ENCODE results near the gene SYT7. TPM values are rescaled to one million over a fixed set of nuclear protein-coding genes. Genes with fewer than 3 reads are reported as not detected.

SYT7 gene
- total RNA-seq, 1 donor from 2014 or later: 93.6 TPM

DNA sequence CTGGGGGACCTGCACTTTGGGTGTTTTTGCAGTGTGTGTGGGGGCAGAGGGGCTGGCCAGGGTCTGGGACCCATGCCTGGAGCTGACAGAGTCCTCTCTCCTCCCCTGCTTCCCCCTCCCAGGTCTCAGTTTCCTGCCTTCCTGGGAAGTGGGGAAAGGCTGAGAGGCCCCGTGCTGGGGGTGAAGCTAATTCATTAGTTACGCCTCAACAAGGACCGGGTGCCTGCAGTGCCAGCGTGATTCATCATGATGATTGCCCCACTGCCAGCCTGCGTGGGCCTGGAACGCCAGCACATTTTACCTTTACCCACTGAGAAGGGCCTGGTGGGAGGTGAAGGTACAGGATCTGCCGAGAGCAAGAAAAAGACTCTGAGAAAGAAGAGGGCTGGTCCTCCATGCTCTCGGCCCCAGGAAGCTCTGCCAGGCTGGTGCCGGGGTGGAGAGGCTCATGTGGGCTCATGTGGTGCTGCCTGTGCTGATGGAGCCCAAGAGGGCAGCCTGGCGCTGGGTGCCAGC lies 75.2 kb downstream of the SYT7 start:
- DNase-seq: no peak
- TF ChIP-seq, protein P1, sequence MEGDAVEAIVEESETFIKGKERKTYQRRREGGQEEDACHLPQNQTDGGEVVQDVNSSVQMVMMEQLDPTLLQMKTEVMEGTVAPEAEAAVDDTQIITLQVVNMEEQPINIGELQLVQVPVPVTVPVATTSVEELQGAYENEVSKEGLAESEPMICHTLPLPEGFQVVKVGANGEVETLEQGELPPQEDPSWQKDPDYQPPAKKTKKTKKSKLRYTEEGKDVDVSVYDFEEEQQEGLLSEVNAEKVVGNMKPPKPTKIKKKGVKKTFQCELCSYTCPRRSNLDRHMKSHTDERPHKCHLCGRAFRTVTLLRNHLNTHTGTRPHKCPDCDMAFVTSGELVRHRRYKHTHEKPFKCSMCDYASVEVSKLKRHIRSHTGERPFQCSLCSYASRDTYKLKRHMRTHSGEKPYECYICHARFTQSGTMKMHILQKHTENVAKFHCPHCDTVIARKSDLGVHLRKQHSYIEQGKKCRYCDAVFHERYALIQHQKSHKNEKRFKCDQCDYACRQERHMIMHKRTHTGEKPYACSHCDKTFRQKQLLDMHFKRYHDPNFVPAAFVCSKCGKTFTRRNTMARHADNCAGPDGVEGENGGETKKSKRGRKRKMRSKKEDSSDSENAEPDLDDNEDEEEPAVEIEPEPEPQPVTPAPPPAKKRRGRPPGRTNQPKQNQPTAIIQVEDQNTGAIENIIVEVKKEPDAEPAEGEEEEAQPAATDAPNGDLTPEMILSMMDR (IDR thresholded peaks at IDR 0.05; ENCODE audit: partially characterized antibody, unreplicated experiment): no peak
- Mint-ChIP-seq H3K4me1 (ENCODE audit: low read depth, unreplicated experiment) (peaks cover 7% of the 10 kb centered on the region), H3K27me3 (ENCODE audit: unreplicated experiment) (peaks cover 6% of the 10 kb centered on the region), H3K36me3 (ENCODE audit: unreplicated experiment) (no peaks in the 10 kb centered on the region), H3K4me3 (ENCODE audit: unreplicated experiment) (no peak overlapping the region), H3K9me3 (ENCODE audit: unreplicated experiment) (peaks cover 8% of the 10 kb centered on the region), H3K27ac (ENCODE audit: unreplicated experiment) (no peak overlapping the region)

DNA sequence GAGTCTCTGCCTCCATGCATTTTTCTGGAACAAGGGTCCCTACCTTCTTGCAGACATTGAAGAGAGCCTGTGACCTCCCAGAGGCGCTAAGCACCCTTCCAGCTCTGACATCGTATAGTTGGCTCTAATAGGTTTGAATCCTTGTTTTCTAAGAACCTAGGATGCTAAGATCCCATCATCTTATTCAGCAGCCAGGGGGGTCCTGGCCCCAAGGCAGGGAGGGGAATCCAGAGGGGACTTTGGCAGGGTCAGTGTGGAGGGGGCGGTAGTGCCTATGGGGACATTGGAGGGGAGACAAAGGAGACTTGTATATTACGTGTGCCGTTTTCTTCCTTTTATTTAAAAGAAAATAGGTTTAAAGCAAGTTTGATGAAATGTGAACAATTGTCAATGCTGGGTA lies 75.8 kb downstream of the SYT7 start:
- Mint-ChIP-seq H3K27me3 (ENCODE audit: unreplicated experiment) (peaks cover 6% of the 10 kb centered on the region), H3K4me3 (ENCODE audit: unreplicated experiment) (no peak overlapping the region), H3K4me1 (ENCODE audit: low read depth, unreplicated experiment) (peaks cover 7% of the 10 kb centered on the region)

DNA sequence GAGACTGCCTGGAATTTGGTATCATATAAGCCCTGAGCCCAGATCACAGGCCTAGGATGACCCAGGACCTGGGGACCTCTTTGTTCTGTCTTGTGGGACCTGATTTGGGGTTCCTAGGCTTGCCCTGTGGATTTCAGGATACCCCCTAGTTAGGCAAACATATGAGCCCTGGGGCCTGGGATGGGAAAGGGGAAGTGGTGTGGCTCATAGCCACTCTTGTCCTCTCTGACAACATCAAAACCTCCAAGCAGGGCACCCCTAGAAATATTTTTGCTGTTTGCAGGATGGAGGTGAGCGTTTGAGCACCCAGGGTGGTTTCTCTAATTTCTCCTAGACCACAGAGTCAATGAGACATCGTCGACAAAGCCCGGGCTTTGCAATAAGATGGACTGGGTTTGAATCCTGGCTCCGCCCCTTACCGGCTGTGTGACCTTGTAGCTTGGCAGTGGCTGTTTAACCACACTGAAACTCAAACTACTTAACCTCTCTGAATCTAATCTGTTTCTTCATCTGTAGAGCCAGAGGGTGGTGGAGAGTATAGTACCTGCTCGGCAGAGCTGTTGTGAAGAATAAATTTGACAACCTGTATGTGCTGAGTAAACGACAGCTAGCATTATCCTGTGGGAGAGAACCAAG lies 77.6 kb downstream of the SYT7 start:
- Mint-ChIP-seq H3K27me3 (ENCODE audit: unreplicated experiment) (peaks cover 6% of the 10 kb centered on the region), H3K36me3 (ENCODE audit: unreplicated experiment) (no peaks in the 10 kb centered on the region), H3K27ac (ENCODE audit: unreplicated experiment) (no peak overlapping the region), H3K9me3 (ENCODE audit: unreplicated experiment) (peaks cover 12% of the 10 kb centered on the region), H3K4me3 (ENCODE audit: unreplicated experiment) (no peak overlapping the region), H3K4me1 (ENCODE audit: low read depth, unreplicated experiment) (peaks cover 9% of the 10 kb centered on the region)
- DNase-seq: no peak
- TF ChIP-seq, protein P1 (IDR thresholded peaks at IDR 0.05; ENCODE audit: partially characterized antibody, unreplicated experiment): no peak

More for the DNA sequence above, 75.8 kb downstream of the SYT7 start:
- H3K36me3 Mint-ChIP-seq (ENCODE audit: unreplicated experiment): no peaks in the 10 kb centered on the region
- no peak for DNase-seq
- H3K9me3 Mint-ChIP-seq (ENCODE audit: unreplicated experiment): peaks cover 12% of the 10 kb centered on the region
- no peak overlapping the region for H3K27ac Mint-ChIP-seq (ENCODE audit: unreplicated experiment)
- TF ChIP-seq, protein P1 (IDR thresholded peaks at IDR 0.05; ENCODE audit: partially characterized antibody, unreplicated experiment): no peak

DNA sequence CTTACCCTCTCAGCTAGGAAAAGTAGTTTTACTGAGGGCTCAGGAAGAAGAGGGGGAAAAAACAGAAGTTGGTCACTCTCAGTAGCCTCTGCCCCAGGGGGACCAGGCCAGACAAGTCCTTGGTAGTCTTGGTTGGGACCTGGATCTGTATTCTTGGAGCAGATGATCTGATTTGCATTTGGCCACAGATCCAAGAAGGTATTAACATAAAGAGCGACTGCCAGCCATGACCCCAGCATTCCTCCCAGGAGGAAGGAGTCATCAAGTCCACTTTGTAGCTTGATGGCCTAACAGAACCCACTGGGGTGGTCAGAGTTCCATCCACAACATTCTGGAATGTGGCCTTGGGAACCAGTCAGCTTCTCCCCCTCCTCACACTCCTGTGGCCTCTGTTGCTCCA lies 78.4 kb downstream of the SYT7 start:
- no peak overlapping the region for H3K4me3 Mint-ChIP-seq (ENCODE audit: unreplicated experiment)
- H3K27me3 Mint-ChIP-seq (ENCODE audit: unreplicated experiment): peaks cover 1% of the 10 kb centered on the region
- no peak overlapping the region for H3K27ac Mint-ChIP-seq (ENCODE audit: unreplicated experiment)
- peaks cover 6% of the 10 kb centered on the region for H3K4me1 Mint-ChIP-seq (ENCODE audit: low read depth, unreplicated experiment)
- DNase-seq: no peak
- TF ChIP-seq, protein P1 (IDR thresholded peaks at IDR 0.05; ENCODE audit: partially characterized antibody, unreplicated experiment): no peak
- H3K36me3 Mint-ChIP-seq (ENCODE audit: unreplicated experiment): no peaks in the 10 kb centered on the region
- H3K9me3 Mint-ChIP-seq (ENCODE audit: unreplicated experiment): peaks cover 6% of the 10 kb centered on the region

DNA sequence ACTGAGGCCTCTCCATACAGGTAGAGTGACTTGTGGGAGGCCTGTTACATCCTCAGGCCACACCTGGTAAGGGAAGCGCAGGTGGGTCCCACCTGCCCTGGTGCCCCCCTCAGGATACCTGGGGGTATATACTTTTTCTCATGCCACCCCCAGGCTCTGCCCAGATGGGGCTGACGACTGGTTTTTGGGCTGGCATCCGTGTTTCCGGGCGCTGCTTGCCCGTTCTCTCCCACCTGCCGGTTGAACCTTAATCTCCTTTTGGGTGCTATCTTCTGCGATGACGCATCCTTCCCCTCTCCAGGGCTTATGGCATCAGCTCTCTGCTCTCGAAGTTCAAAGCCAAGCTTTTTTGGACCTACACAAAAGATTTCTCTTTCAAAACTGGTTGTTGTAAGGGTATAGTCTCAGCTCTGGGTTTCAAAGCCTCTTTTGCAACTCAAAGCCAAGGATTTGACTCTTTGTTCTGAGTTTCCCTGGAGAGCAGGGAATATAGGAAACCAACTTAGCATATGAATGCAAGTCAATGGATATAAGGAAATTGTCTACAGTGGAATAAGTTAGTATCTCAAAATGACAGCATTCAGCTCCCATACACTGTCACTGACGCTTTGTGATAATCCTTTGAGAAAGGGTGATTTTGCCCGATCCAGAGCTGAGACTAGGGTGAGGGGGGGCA lies 80.9 kb downstream of the SYT7 start:
- no peaks in the 10 kb centered on the region for H3K36me3 Mint-ChIP-seq (ENCODE audit: unreplicated experiment)
- peak overlapping the region; percentile 14 for H3K4me3 Mint-ChIP-seq (ENCODE audit: unreplicated experiment)
- peaks cover 4% of the 10 kb centered on the region for H3K27me3 Mint-ChIP-seq (ENCODE audit: unreplicated experiment)
- H3K27ac Mint-ChIP-seq (ENCODE audit: unreplicated experiment): no peak overlapping the region
- H3K9me3 Mint-ChIP-seq (ENCODE audit: unreplicated experiment): peaks cover 13% of the 10 kb centered on the region
- TF ChIP-seq, protein P1 (IDR thresholded peaks at IDR 0.05; ENCODE audit: partially characterized antibody, unreplicated experiment): no peak
- peaks cover 5% of the 10 kb centered on the region for H3K4me1 Mint-ChIP-seq (ENCODE audit: low read depth, unreplicated experiment)
- no peak for DNase-seq

Data from glutamatergic neuron (in vitro differentiated cells).